Right lobe of liver (tissue), 4 donors: ENCODE measurements around the gene AGO1.

Source experiments
- CTCF ChIP-seq, 4 donors: fragments of 200-600 bp in 3 of 4; fragments of 450-650 bp in 1 of 4; IDR thresholded peaks; one replicate each; pipeline versions ENCODE4 v1.5.1 to v1.8.0; 2016 to 2022; ENCODE audit warnings: antibody characterized with exemption in 4 of 4, mild to moderate bottlenecking in 2 of 4
- POLR2A ChIP-seq: fragments of 450-650 bp; IDR thresholded peaks from one replicate; pipeline ENCODE4 v1.6.1; 2017; ENCODE audit warnings: antibody characterized with exemption, mild to moderate bottlenecking
- donor health status: DM: no; HTN: no; CAD: no.
- donor health status: DM: no; HTN: no; CAD: no.
- donor health status: DM: no; HTN: yes; CAD: no.

- TF ChIP-seq CTCF (IDR thresholded peaks at IDR 0.05): no peak
- no peak for TF ChIP-seq POLR2A
Measured at GRCh38 chr1:35894183-35894582, 11.2 kb downstream of the AGO1 start.
